ENCODE results near the gene PGAM2.
"Not testable (repeated sequence)": the region's sequence is repeated elsewhere in the genome, so short reads cannot be mapped to it uniquely, and the experiment has no call there.

PGAM2 gene

DNA sequence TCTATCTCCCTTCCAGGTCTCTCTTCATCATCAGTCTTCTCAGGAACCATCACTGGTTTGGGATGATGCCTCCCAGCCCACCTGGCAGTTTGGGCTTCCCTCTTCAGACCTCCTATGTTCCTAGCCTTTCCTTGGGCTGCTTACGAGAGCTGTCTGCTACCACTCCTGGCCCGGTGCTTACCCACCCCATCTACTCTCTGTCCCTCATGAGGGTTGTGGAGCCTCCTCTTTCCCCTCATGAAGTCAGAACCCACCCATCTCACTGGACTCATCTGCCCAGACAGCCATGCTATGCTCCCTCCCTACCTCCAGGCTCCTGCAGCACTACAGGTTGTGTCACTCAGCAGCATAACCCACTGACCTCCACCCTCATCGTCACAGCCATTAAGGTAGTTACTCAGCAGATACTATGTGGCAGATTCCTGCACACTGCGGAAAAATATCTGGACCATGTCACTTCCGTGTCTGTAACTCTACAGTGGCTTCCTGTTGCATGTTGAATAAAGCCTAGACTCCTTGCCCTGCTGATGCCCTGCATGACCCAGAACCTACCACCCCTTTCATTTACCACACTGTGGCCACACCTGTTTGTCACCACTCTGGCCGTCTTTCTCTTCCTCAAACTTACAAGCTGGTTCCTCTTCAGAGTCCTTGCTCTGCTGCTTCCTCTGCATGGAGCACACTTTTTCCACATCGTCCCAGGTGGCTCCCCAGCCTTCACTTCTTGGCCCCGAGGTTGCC, 18.9 kb downstream of the PGAM2 start:
- no peak for DNase-seq

DNA sequence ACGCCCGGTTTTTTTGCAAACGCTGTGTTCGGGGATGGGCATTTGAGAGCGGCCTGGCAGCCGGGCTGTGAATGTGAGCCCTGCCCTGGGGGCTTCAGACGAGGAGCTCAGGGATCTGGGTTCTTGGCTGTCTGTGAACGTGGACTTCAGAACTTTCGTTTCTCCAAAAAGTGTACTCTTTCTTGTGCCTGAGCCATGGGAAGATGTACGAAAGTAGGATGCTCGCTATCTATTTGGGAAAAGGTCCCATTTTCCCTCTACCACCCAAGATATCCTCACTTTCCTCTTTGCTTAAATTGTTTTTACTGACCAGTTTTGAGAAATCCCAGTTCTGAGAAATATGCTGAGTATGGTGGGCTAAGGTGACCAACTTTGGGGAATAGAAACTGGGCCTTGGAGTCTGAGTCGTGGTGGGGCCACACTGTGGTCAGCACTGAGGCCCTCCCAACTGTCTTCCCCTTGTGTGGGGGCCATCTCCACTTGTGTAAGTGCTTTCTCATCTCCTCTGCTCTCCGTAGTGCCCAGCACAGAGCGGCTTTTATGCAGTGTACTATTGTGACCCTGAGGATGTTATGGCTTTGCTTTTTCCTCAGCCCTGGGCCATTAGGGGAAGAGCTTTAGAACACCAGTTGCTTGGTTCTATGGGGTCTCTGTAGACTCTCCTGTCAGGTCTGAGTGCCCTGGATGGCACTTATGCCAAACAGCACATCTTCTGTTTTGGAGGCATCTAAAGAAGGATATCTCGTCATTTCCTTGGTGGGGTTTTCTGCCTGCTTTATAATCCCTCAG, 19.9 kb downstream of the PGAM2 start:
- no peak for DNase-seq

DNA sequence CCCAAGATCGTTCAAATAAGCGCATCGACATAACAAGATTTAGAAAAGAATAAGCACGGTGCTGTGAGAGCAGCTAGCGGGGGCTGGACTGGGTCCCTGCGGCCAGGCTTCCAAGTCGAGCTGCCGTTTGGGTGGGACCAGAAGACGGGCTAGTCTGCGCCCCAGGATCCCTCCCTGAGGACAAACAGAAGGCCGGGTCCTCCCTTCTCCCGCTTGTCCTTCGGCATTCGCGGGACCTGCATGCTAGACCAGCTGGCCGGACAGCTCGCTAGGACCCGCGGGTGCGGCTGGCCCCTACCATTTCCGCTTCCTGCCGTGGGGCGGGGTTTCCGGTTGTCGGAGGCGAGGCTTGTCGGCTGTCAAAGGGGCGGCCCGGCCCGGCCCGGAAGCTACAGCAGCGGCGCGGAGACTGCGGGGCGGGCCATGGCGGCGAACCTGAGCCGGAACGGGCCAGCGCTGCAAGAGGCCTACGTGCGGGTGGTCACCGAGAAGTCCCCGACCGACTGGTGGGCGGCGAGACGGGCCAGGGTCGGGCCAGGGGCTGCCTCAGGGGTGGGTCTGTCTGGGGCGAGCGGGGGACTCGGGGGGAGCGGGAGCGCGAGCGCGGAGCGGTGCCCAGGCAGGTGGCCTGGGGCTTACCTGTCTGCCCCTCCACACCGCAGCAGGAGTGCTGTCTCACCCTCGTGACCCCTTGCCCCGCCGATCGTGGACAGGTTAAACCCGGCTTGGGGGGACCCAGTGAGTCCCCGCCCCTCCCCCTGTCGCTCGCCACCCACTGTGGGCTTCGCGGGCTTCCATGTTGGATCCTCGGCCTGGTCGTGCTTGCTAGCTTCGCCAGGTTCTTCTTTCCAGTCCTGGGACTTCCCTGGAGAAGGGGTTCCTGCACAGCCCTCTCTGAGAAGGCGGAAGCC, 20.8 kb downstream of the PGAM2 start, which contains the start of gene DBNL:
Gene DBNL (plus strand): TSS at position 388 of the 911 bp plus-strand sequence. CDS start 36 bp downstream, at position 424.
- peak; percentile 92 for DNase-seq

DNA sequence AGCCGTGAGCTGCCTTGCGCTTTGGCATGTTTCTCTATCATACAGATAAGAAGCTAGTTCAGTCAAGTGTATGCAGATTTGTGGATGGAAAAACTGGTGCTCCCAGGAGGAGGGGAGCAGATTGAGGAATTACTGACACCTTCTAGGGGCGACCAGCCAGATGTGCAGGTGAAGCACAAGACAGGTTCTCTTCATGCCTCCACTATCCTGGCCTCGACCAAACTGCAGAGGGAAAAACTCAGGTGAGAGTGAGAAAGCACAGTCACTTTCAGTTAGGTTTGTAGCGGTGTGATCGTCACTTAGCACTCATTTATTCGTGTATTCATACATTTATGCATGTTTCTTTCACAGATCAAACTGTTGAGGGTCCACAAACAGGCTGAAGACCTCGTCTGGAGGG, 21.5 kb downstream of the PGAM2 start:
- DNase-seq: no peak

DNA sequence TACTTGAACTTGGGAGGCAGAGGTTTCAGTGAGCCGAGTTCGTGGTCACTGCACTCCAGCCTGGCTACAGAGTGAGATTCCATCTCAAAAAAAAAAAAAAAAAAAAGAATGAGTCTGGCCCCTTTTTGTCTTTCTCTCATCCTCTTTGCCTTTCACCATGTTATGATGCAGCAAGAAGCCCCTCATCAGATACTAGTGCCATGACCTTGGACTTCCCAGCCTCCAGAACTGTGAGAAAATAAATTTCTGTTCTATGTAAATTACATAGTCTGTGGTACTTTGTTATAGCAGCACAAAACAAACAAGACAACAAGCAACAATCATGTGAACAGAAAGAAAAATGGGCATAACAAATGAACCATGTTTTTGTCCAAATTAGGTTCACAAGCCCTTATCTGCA, 23.1 kb downstream of the PGAM2 start:
- no peak for DNase-seq

DNA sequence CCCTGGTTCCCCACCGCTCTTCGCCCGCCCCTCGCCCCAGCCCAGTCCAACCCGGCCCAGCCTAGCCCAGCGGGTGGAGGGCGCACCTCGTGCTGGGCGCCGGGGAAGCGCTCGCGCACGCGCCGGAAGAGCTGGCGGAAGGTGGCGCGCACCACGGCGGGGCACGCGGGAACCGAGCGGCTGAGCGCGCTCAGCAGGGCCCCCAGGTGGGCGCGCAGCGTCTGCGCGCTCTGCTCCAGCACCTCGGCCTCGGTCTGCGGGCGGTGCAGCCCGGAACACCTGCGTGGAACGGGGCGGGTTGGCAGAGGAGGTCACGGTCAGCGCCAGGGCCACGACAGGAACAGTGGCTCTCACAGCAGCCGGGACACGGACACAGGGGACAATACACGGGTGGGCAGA, 24.9 kb downstream of the PGAM2 start:
- peak; percentile 16 for DNase-seq

DNA sequence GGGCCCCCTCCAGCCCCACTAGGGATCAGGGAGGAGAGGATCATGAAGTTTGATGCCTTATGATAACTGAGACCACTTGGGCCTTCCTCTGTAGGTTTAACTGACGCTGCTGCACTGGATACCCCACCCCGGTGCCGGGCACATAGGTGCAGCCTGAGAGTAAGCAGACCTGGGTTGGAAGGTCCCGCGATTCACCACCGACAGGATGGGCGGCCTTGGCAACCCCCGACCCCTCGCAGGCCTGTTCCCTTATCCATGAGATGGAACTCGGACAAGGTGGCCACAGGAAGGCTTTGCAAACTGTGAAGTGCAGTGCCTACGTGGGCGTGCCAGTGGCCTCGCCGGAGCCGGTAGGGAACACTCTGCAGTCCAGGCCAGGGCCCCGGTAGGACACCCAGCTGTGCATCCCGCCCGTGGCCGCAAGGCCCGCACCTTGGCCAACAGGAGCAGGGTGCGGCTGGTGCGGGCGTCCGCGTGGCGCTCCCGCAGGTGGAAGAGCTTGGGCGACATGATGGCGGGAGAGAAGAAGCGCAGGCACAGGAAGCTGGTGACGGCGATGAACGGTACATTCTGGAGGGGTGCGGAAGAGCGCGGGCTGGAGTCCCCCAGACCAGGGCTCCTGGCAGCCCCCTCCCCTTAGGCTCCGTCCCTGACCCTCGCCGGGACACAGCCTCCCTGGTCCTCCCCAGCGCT, 25.4 kb downstream of the PGAM2 start:
- not testable (repeated sequence) for DNase-seq

DNA sequence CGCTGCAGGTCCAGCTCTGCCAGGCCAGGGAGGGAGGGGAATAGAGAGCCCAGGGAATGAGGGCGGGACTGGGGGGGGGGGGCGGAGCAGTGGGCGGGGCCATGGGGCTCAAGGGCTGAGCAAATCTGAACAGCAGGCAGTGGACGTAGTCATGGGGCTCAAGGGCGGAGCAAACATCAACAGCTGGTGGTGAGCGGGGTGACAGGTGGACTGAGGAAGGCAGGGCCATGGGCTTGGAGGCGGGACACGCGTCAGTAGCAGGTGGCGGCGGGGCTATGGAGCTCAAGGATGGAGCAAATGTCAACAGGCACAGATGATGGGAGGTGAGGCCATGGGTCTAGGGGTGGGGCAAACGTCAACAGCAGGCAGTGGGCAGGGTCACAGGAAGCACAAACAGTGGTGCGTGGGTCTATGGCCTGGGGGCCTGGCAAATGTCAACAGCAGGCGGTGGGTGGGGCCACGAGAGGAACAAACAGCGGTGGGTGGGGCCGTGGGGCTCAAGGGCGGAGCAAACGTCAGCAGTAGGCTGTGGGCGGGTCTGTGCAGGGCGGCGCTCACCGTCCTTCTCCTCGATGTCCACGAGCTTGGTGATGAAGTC, 26.3 kb downstream of the PGAM2 start:
- peak; percentile 94 for DNase-seq

DNA sequence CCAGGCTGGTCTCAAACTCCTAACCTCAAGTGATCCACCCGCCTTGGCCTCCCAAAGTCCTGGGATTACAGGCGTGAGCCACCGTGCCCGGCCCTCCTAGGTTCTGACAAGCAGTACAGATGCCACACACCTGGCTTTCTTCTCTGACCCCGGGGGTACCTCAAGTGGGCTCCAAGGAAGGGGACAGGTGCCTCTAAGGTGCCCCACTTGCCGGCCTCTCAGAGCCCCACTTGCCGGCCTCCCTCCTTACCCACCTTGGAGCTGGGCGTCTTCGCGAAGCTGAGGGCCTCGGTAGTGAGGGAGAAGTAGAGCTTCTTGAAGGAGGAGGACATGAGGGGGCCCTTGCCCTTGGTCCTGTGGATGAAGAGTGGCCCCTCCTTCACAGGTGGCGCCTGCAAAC, 26.8 kb downstream of the PGAM2 start:
- DNase-seq: not testable (repeated sequence)

DNA sequence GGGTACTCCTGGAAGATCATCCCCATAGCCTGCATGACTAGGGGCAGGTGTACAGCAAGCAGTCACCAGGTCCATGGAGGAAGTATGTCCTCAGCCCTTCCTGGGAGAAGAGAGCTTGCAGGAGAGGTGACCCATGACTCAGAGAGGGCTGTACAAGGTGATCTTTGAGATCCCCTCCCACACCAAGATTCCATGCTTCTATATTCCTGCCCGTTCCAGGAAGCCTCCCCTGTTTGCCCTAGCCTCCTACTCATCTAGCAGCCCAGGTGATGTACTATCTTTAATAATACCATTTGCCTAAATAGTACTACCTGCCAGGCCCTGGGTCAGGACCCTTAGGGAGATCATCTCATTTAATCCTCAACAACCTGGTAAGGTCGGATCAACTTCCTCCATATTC, 27.4 kb downstream of the PGAM2 start:
- not testable (repeated sequence) for DNase-seq

DNA sequence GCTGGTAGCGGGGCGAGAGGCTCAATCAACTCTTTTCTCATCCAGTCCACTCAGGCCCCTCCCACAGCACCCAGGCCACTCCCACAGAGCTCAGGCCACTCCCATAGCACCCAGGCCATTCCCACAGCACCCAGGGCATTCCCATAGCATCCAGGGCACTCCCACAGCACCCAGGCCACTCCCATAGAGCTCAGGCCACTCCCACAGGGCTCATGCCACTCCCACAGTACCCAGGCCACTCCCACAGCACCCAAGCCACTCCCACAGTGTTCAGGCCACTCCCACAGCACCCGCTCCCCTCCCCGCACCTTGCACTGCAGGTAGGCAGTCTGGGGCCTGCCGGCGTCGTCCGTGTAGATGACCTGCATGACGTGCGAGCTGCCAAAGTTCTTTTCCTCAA, 29.0 kb downstream of the PGAM2 start:
- not testable (repeated sequence) for DNase-seq

DNA sequence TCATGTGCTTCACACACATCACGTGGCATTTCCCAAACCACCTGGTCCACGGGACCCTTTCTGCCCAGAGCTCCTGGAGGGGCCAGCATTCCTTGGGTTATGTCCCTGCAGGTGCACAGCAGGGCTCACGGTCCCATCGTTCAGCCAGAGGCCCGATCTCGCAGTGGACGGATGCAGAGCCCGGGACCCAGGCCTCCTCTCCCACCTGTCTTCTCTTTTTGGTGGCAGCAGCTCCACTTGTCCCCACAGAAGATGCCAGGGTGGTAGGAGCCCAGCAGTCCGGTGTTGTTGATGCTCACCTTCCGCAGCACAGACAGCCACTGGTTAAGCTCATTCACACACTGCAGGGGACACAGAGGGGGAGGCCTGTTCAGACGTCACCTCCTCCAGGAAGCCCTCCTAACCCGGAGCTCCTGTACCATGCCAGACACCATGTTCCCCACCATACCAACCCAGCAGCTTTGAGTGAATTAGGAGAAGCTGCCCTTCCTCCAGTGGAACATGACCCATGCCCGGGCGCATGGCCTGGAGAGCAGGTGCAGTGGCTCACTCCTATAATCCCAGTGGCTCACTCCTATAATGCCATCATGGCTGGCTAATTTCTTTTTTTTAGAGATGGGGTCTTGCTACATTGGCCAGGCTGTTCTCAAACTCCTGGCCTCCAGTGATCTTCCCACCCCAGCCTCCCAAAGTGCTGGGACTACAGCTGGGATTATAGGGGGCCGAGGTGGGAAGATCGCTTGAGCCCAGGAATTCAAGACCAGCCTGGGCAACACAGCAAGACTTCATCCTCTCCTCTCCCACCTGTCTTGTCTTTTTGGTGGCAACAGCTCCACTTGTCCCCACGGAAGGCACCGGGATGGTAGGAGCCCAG, 31.2 kb downstream of the PGAM2 start:
- not testable (repeated sequence) for DNase-seq

DNA sequence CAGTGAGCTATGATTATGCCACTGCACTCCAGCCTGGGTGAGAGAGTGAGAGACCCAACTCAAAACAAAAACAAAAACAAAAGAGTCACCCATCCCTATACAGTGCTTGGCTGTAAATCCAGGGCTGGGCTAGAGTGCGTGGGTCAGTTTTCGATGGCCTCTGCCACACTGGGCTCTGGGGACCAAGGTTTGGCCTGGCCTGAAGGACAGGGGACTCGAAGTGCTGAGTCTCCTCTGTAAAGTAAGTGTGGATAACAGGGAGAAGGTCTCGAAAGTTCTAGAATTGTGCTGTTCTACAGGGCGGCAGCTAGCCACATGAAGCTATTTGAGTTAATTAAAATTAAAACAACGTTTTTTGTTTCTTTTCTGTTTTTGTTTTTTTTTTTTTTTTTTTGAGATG, 33.3 kb downstream of the PGAM2 start:
- DNase-seq: not testable (repeated sequence)

DNA sequence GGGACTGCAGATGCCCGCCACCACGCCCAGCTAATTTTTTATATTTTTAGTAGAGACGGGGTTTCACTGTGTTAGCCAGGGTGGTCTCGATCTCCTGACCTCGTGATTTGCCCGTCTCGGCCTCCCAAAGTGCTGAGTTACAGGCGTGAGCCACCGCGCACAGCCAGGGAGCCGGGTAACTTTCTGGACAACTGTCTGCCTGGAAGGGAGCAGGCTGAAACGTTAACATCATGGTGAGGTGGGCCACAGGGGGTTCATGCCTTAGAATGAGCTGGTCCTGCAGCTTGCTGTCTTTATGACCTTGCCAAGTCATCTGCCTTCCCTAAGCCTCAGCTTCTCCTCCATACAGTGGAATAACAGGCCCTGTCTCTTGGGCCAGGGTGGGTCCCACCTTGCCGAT, 34.0 kb downstream of the PGAM2 start:
- not testable (repeated sequence) for DNase-seq

DNA sequence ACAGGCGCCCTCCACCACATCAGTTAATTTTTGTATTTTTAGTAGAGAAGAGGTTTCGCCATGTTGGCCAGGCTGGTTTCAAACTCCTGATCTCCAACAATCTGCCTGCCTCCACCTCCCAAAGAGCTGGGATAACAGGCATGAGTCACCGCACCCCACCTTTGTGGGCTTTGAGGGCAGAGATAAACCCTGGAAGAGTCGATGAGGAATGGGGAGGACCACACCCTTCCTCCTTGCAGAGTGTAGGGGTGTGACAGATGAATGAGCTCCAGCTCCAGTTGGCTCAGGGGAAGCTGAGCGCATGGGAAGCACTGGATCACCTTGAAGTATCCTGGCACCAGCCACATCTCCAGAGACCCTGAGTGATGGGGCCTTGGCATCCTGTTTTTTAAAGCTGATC, 35.3 kb downstream of the PGAM2 start:
- not testable (repeated sequence) for DNase-seq

DNA sequence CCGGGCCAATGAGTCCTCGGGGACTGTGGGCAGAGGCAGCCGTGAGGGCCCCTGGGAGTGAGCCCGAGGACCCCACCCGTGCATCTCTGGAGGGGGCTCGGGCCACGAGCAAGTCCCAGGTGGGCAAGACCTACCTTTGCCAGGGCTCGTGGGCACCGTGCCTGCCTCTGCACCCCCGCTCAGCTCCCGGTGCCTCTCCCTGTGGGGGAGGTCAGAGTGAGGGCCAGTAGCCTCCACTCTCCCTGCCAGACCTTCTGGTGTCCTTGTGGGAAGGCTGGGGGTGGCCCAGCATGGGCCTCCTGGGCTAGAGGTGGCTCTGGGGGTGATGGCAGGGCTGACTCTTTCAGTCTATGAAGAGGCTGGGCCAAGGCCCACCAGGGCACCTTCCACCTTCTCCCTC, 35.9 kb downstream of the PGAM2 start:
- not testable (repeated sequence) for DNase-seq

DNA sequence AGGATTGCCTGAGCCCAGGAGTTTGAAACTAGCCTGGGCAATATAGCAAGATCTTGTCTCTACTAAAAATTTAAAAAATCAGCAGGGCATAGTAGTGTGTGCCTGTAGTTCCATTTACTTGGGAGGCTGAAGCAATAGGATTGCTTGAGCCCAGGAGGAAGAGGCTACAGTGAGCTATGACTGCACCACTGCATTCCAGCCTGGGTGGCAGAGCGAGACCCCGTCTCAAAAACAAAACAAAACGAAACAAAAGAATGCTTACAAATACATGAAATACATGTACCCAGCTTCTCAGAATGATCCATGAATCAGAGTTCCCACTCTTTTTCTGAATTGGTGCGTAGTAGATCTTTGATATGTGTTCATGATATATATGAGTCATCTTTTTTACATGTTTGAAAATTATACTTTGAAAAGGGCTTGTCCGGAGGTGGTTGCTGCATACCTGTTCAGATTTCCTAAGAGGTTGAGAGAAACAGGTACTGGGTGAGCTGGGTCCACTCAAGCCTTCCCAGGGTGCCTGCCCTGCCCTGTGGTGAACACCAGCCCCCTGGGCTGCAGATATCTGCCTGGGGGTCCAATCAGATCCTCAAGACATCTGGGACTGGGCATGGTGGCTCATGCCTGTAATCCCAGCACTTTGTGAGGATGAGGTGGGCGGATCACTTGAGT, 42.4 kb downstream of the PGAM2 start:
- not testable (repeated sequence) for DNase-seq

DNA sequence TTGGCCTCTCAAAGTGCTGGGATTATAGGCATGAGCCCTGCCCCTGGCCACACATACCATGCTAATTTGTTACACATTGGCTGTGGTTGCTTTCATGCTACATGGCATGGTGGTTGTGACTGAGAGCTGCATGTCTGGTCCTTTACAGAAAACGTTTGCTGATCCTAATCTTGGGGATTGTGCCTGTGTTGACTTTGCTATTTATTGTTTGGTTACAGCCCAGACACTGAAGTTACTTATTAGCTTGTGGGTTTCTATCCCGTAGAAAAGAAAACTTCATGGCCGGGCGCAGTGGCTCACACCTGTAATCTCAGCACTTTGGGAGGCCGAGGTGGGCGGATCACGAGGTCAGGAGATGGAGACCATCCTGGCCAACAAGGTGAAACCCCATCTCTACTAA, 43.3 kb downstream of the PGAM2 start:
- DNase-seq: not testable (repeated sequence)

DNA sequence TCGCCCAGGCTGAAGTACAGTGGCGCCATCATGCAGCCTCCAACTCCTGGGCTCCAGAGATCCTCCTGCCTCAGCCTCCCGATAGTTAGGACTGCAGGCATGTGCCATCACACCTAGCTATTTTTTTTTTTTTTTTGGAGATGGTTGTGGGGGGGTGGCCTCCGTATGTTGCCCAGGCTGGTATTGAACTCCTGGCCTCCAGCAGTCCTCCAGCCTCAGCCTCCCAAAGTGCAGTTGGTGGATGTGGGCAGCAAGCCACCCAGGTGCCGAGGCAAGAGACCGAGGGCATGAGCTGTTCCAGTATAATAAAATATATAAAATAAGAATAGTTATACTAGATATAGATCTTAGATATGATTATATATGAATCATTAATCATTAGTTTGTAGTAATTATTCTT, 45.5 kb downstream of the PGAM2 start:
- DNase-seq: not testable (repeated sequence)
